GM12874 (cell line): ENCODE results near the gene CDIPT.

Experiments
- TF ChIP-seq, protein P1 (sequence below): IDR thresholded peaks from 2 replicates; pipeline ENCODE4 v1.5.1; 2011; ENCODE audit warnings: low read depth, mild to moderate bottlenecking, control low read depth, low read length, moderate library complexity; ENCODE audit not compliant: insufficient read depth

Gene CDIPT

GRCh38 chr16:29899516-29900101 is 36.6 kb upstream of the CDIPT start, which contains the start of gene SEZ6L2:
TSS of gene SEZ6L2 (minus strand) at chr16:29899550. CDS start at chr16:29899019, 531 bp downstream.
- TF ChIP-seq, protein P1, sequence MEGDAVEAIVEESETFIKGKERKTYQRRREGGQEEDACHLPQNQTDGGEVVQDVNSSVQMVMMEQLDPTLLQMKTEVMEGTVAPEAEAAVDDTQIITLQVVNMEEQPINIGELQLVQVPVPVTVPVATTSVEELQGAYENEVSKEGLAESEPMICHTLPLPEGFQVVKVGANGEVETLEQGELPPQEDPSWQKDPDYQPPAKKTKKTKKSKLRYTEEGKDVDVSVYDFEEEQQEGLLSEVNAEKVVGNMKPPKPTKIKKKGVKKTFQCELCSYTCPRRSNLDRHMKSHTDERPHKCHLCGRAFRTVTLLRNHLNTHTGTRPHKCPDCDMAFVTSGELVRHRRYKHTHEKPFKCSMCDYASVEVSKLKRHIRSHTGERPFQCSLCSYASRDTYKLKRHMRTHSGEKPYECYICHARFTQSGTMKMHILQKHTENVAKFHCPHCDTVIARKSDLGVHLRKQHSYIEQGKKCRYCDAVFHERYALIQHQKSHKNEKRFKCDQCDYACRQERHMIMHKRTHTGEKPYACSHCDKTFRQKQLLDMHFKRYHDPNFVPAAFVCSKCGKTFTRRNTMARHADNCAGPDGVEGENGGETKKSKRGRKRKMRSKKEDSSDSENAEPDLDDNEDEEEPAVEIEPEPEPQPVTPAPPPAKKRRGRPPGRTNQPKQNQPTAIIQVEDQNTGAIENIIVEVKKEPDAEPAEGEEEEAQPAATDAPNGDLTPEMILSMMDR: no peak

DNA sequence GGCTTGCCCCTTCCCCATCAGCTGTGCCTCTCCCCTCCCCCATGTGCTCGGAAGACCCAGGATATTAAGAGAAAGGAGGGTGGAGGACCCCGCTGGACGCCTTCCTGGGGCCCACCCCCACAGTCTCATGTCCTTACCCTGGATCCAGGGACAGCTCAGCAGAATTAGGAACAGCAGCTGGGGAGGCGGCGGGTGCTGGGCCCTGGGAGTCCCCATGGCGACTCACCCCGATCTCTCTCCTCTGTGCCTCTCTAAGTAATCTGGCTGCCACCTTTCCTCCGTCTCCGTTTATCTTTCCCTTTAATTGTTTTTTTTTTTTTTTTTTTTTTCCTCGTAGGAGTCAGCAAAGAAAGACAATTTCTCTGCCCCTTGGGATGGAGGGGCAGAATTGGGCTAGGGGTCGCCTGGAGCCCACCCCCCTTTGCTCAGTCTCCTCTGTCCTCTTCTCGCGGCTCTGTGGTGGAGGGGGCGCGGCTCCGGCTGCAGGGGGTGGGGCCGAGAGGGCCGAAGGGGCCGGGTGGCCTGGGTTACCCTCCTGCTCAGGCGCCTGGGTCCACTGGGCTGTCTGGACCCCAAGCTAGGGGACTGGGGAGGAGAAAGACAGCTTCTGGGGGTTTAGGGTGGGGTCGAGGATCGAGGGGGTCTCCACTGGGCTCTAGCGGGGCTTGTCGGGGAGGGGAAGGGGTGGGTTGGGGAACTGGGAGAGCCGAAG is 35.9 kb upstream of the CDIPT start:
- TF ChIP-seq, protein P1: no peak

- TF ChIP-seq, protein P1: no peak
Measured at GRCh38 chr16:29898135-29898803, 35.2 kb upstream of the CDIPT start.

- TF ChIP-seq, protein P1: no peak
Measured at GRCh38 chr16:29897333-29897732, 34.3 kb upstream of the CDIPT start.

- TF ChIP-seq, protein P1: no peak
Measured at GRCh38 chr16:29896841-29897240, 33.8 kb upstream of the CDIPT start.

GRCh38 chr16:29894352-29894751 is 31.3 kb upstream of the CDIPT start:
- TF ChIP-seq, protein P1: no peak

- TF ChIP-seq, protein P1: no peak
Measured at GRCh38 chr16:29893553-29893952, 30.5 kb upstream of the CDIPT start.
